WERI-Rb-1 (cell line): ENCODE results near the gene SMARCA2.

Experiments used
- DNase-seq: peaks from one replicate; pipeline ENCODE4 v3.0.0-alpha.2; 2020
- H3K27ac ChIP-seq: fragments of 250-450 bp; sonication (Bioruptor Pico); 2 replicates; pipeline ENCODE4 v1.5.1; 2020; ENCODE audit warnings: mild to moderate bottlenecking, moderate library complexity
- H3K27me3 ChIP-seq: fragments of 250-450 bp; sonication (Bioruptor Pico); 2 replicates; pipeline ENCODE4 v1.5.1; 2021; ENCODE audit warnings: mild to moderate bottlenecking, low read depth, moderate library complexity; ENCODE audit not compliant: insufficient read depth, severe bottlenecking
- H3K36me3 ChIP-seq: fragments of 250-450 bp; sonication (Bioruptor Pico); 2 replicates; pipeline ENCODE4 v1.5.1; 2020; ENCODE audit warnings: mild to moderate bottlenecking, moderate library complexity
- H3K4me3 ChIP-seq: 2 replicates; pipeline ENCODE4 v1.5.1; 2011; ENCODE audit warnings: low read depth, mild to moderate bottlenecking, control low read depth, low read length
- H3K9me3 ChIP-seq: fragments of 250-450 bp; sonication (Bioruptor Pico); 2 replicates; pipeline ENCODE4 v1.5.1; 2021; ENCODE audit warnings: mild to moderate bottlenecking, moderate library complexity; ENCODE audit not compliant: severe bottlenecking
- CTCF ChIP-seq: IDR thresholded peaks from 2 replicates; pipeline ENCODE4 v1.5.1; 2011; ENCODE audit warnings: low read depth, mild to moderate bottlenecking, control low read depth, inconsistent platforms, low read length

The SMARCA2 gene

GRCh38 chr9:2163231-2163885 is 148.2 kb downstream of the SMARCA2 start:
- no peaks in the 10 kb centered on the region for H3K27me3 ChIP-seq
- H3K9me3 ChIP-seq: no peaks in the 10 kb centered on the region
- H3K4me3 ChIP-seq: no peak overlapping the region
- no peak for TF ChIP-seq CTCF
- no peaks in the 10 kb centered on the region; the same call in none of the 2 replicates for H3K36me3 ChIP-seq
- H3K27ac ChIP-seq: no peak overlapping the region
- no peak for DNase-seq

- no peak overlapping the region for H3K27ac ChIP-seq
These were observed 149.1 kb downstream of the SMARCA2 start for GRCh38 chr9:2164268-2164667.

GRCh38 chr9:2166203-2166602 is 151.1 kb downstream of the SMARCA2 start:
- H3K9me3 ChIP-seq: no peaks in the 10 kb centered on the region
- DNase-seq: no peak
- TF ChIP-seq CTCF: no peak
- no peaks in the 10 kb centered on the region; the same call in none of the 2 replicates for H3K36me3 ChIP-seq
- H3K4me3 ChIP-seq: no peak overlapping the region
- H3K27me3 ChIP-seq: no peaks in the 10 kb centered on the region
- no peak overlapping the region for H3K27ac ChIP-seq

More at GRCh38 chr9:2164268-2164667, 149.1 kb downstream of the SMARCA2 start:
- H3K4me3 ChIP-seq: no peak overlapping the region
- no peaks in the 10 kb centered on the region; the same call in none of the 2 replicates for H3K36me3 ChIP-seq
- no peaks in the 10 kb centered on the region for H3K27me3 ChIP-seq
- TF ChIP-seq CTCF: no peak
- no peaks in the 10 kb centered on the region for H3K9me3 ChIP-seq
- no peak for DNase-seq

- no peak for DNase-seq
- Histone ChIP-seq H3K9me3 (no peaks in the 10 kb centered on the region), H3K27me3 (no peaks in the 10 kb centered on the region), H3K4me3 (no peak overlapping the region), H3K27ac (no peak overlapping the region), H3K36me3 (no peaks in the 10 kb centered on the region; the same call in 1 of the 2 replicates)
- TF ChIP-seq CTCF: no peak
These were observed 153.9 kb downstream of the SMARCA2 start for GRCh38 chr9:2169035-2169434.

GRCh38 chr9:2170722-2171121 is 155.6 kb downstream of the SMARCA2 start:
- no peak for DNase-seq
- no peaks in the 10 kb centered on the region; the same call in 1 of the 2 replicates for H3K36me3 ChIP-seq
- no peak overlapping the region for H3K27ac ChIP-seq
- H3K4me3 ChIP-seq: no peak overlapping the region
- H3K9me3 ChIP-seq: no peaks in the 10 kb centered on the region
- H3K27me3 ChIP-seq: no peaks in the 10 kb centered on the region
- TF ChIP-seq CTCF: no peak

GRCh38 chr9:2173170-2173569 is 158.0 kb downstream of the SMARCA2 start:
- DNase-seq: no peak
- Histone ChIP-seq H3K27me3 (no peaks in the 10 kb centered on the region), H3K36me3 (no peaks in the 10 kb centered on the region; the same call in none of the 2 replicates), H3K27ac (no peak overlapping the region), H3K4me3 (no peak overlapping the region), H3K9me3 (no peaks in the 10 kb centered on the region)
- TF ChIP-seq CTCF: no peak
